Fibroblast of mammary gland (primary cell): ENCODE measurements around the gene OR8D2.
A peak's percentile ranks its signal among the peaks of the same experiment; 100 is the strongest.

ENCODE experiments used
- DNase-seq: peaks from one replicate; pipeline ENCODE4 v3.0.0-alpha.2; 2010; ENCODE audit warnings: low read depth
- H3K4me3 ChIP-seq: 2 replicates; pipeline ENCODE4 v1.5.1; 2011; ENCODE audit warnings: low read depth, mild to moderate bottlenecking, low read length, moderate library complexity; ENCODE audit not compliant: control insufficient read depth
- CTCF ChIP-seq: conservative IDR thresholded peaks from 2 replicates; pipeline ENCODE4 v1.5.1; 2011; ENCODE audit warnings: low read depth, low read length, inconsistent platforms; ENCODE audit not compliant: control insufficient read depth, insufficient read depth

Gene OR8D2

GRCh38 chr11:124301548-124301947 lies 18.4 kb downstream of the OR8D2 start:
- no peak overlapping the region for H3K4me3 ChIP-seq
- DNase-seq, result peak; percentile 75
- no peak for TF ChIP-seq CTCF

GRCh38 chr11:124297921-124298320 lies 22.1 kb downstream of the OR8D2 start:
- no peak for TF ChIP-seq CTCF
- H3K4me3 ChIP-seq, result no peak overlapping the region
- DNase-seq, result peak; percentile 63

- no peak for TF ChIP-seq CTCF
- no peak overlapping the region for H3K4me3 ChIP-seq
Observed at GRCh38 chr11:124296016-124296415, 24.0 kb downstream of the OR8D2 start.

GRCh38 chr11:124294687-124295086 lies 25.3 kb downstream of the OR8D2 start:
- H3K4me3 ChIP-seq, result no peak overlapping the region
- no peak for DNase-seq
- TF ChIP-seq CTCF, result no peak

More at GRCh38 chr11:124296016-124296415, 24.0 kb downstream of the OR8D2 start:
- DNase-seq, result no peak

- no peak overlapping the region for H3K4me3 ChIP-seq
- TF ChIP-seq CTCF, result no peak
Observed at GRCh38 chr11:124285610-124286344, 34.2 kb downstream of the OR8D2 start.

GRCh38 chr11:124278261-124278660 lies 41.7 kb downstream of the OR8D2 start:
- DNase-seq, result no peak
- H3K4me3 ChIP-seq, result no peak overlapping the region
- no peak for TF ChIP-seq CTCF

More at GRCh38 chr11:124285610-124286344, 34.2 kb downstream of the OR8D2 start:
- peak; percentile 84 for DNase-seq
